Osteocyte (in vitro differentiated cells): ENCODE results near the gene SEMA6D. TPM values are rescaled to one million over a fixed set of nuclear protein-coding genes. Genes with fewer than 3 reads are reported as not detected.

Experiments
- DNase-seq: peaks from one replicate; pipeline ENCODE4 v3.0.0; 2021; ENCODE audit warnings: mixed read lengths; ENCODE audit not compliant: unreplicated experiment; ENCODE audit errors: extremely low spot score
- H3K27ac Mint-ChIP-seq: one replicate; pipeline ENCODE4 v1.8.0; 2021; ENCODE audit warnings: mild to moderate bottlenecking, mixed read lengths; ENCODE audit not compliant: unreplicated experiment
- H3K27me3 Mint-ChIP-seq: one replicate; pipeline ENCODE4 v1.8.0; 2021; ENCODE audit warnings: mixed read lengths; ENCODE audit not compliant: unreplicated experiment
- H3K36me3 Mint-ChIP-seq: one replicate; pipeline ENCODE4 v1.8.0; 2021; ENCODE audit warnings: mixed read lengths; ENCODE audit not compliant: unreplicated experiment
- H3K4me1 Mint-ChIP-seq: one replicate; pipeline ENCODE4 v1.8.0; 2021; ENCODE audit warnings: mixed read lengths; ENCODE audit not compliant: unreplicated experiment
- H3K4me3 Mint-ChIP-seq: one replicate; pipeline ENCODE4 v1.8.0; 2021; ENCODE audit warnings: mild to moderate bottlenecking, moderate library complexity, mixed read lengths; ENCODE audit not compliant: unreplicated experiment
- H3K9me3 Mint-ChIP-seq: one replicate; pipeline ENCODE4 v1.8.0; 2021; ENCODE audit warnings: mixed read lengths; ENCODE audit not compliant: unreplicated experiment
- CTCF ChIP-seq: fragments of 200-600 bp; sonication (generic); IDR thresholded peaks from 2 replicates; pipeline ENCODE4 v1.5.0; 2021; ENCODE audit warnings: antibody characterized with exemption, mild to moderate bottlenecking, moderate library complexity
- total RNA-seq: library from RNA; stranded (reverse); gene quantifications from 2 replicates; pipeline ENCODE4 v1.2.1, GENCODE V29; 2021

SEMA6D gene
- total RNA-seq, 1 donor from 2014 or later = 11.9 TPM

GRCh38 chr15:47768735-47769134 lies 51.4 kb downstream of the SEMA6D start:
- Mint-ChIP-seq H3K9me3 (peaks cover 4% of the 10 kb centered on the region), H3K27me3 (peaks cover 3% of the 10 kb centered on the region), H3K4me1 (no peaks in the 10 kb centered on the region), H3K27ac (no peak overlapping the region), H3K36me3 (peaks cover 69% of the 10 kb centered on the region), H3K4me3 (no peak overlapping the region)
- no peak for TF ChIP-seq CTCF
- DNase-seq = no peak

GRCh38 chr15:47769166-47769565 lies 51.9 kb downstream of the SEMA6D start:
- Mint-ChIP-seq H3K4me3 (no peak overlapping the region), H3K27me3 (peaks cover 3% of the 10 kb centered on the region), H3K9me3 (peaks cover 4% of the 10 kb centered on the region), H3K36me3 (peaks cover 68% of the 10 kb centered on the region), H3K27ac (no peak overlapping the region), H3K4me1 (no peaks in the 10 kb centered on the region)
- no peak for TF ChIP-seq CTCF
- no peak for DNase-seq

- no peak overlapping the region for H3K4me3 Mint-ChIP-seq
- no peak for DNase-seq
- H3K27me3 Mint-ChIP-seq = peaks cover 8% of the 10 kb centered on the region
- H3K9me3 Mint-ChIP-seq = peaks cover 4% of the 10 kb centered on the region
- H3K36me3 Mint-ChIP-seq = peaks cover 36% of the 10 kb centered on the region
- TF ChIP-seq CTCF = no peak
- no peak overlapping the region for H3K27ac Mint-ChIP-seq
- H3K4me1 Mint-ChIP-seq = no peaks in the 10 kb centered on the region
Measured at GRCh38 chr15:47773143-47773542, 55.8 kb downstream of the SEMA6D start.

- Mint-ChIP-seq H3K27me3 (peaks cover 20% of the 10 kb centered on the region), H3K9me3 (no peaks in the 10 kb centered on the region), H3K4me3 (no peak overlapping the region), H3K4me1 (no peaks in the 10 kb centered on the region), H3K27ac (no peak overlapping the region), H3K36me3 (no peaks in the 10 kb centered on the region)
- TF ChIP-seq CTCF = no peak
- no peak for DNase-seq
Measured at GRCh38 chr15:47778263-47778770, 61.0 kb downstream of the SEMA6D start.

- no peak for DNase-seq
- Mint-ChIP-seq H3K36me3 (no peaks in the 10 kb centered on the region), H3K4me3 (no peak overlapping the region), H3K9me3 (no peaks in the 10 kb centered on the region), H3K4me1 (no peaks in the 10 kb centered on the region), H3K27me3 (peaks cover 18% of the 10 kb centered on the region), H3K27ac (no peak overlapping the region)
- no peak for TF ChIP-seq CTCF
Measured at GRCh38 chr15:47780971-47781370, 63.7 kb downstream of the SEMA6D start.
